NCI-H2196 treated with DMSO at 0.1 percent for 48 hours (cell line): ENCODE results near the gene BIRC7.
A peak's percentile ranks its signal among the peaks of the same experiment; 100 is the strongest.

ENCODE experiments used
- DNase-seq: peaks from one replicate; lab custom pipeline; 2025; ENCODE audit not compliant: unreplicated experiment; lab: John Stamatoyannopoulos, UW

Gene BIRC7

GRCh38 chr20:63262836-63263235, 27.1 kb downstream of the BIRC7 start:
- no peak for DNase-seq

- DNase-seq = no peak
Measured at GRCh38 chr20:63264000-63264399, 28.3 kb downstream of the BIRC7 start.

GRCh38 chr20:63264519-63264918, 28.8 kb downstream of the BIRC7 start:
- DNase-seq = no peak

GRCh38 chr20:63265891-63266515, 30.3 kb downstream of the BIRC7 start:
- no peak for DNase-seq

GRCh38 chr20:63267691-63268090, 32.0 kb downstream of the BIRC7 start:
- no peak for DNase-seq

GRCh38 chr20:63268256-63268655, 32.6 kb downstream of the BIRC7 start:
- no peak for DNase-seq

DNA sequence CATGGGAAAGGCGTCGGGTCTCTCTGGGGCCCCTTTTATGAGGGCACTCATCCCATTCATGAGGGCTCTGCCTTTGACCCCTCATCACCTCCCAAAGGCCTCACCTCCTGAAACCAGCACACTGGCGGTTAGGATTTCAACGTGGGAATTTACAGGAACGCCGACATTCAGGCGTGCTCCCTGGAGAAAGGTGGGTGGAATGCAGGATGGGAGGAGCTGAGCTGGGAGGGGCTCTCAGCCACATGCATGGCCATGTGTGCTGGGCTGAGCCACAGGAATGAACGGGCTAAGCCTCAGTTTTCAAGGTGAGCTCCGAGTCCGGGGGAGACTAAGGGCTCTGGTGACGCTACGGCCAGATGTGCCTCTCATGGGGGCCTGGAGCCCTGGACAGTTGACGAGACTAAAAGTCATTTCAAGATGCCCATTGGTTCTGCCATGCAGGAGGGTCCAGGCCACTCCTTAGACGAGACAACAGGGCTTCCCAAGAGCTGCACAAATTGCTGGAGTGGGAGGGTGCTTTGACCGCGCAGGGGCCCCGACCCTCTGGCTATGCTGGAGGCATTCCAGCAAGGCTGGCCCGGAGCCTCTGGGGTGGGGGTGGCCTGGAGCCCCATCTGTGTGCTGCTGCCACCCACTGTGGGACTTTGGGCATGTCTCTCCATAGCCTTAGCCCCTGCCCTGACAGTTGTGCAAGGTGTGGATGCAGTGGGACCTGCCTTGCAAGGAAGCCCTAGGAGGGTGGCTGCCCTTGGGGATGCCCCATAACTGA, 33.1 kb downstream of the BIRC7 start:
- no peak for DNase-seq

GRCh38 chr20:63269724-63270123, 34.0 kb downstream of the BIRC7 start:
- no peak for DNase-seq

GRCh38 chr20:63270606-63271325, 35.1 kb downstream of the BIRC7 start:
- no peak for DNase-seq

GRCh38 chr20:63272105-63273058, 36.7 kb downstream of the BIRC7 start, which contains the start of gene ARFGAP1:
ARFGAP1 (plus strand) TSS chr20:63272813; CDS start chr20:63275581, 2,768 bp downstream.
- DNase-seq = peak; percentile 79

DNA sequence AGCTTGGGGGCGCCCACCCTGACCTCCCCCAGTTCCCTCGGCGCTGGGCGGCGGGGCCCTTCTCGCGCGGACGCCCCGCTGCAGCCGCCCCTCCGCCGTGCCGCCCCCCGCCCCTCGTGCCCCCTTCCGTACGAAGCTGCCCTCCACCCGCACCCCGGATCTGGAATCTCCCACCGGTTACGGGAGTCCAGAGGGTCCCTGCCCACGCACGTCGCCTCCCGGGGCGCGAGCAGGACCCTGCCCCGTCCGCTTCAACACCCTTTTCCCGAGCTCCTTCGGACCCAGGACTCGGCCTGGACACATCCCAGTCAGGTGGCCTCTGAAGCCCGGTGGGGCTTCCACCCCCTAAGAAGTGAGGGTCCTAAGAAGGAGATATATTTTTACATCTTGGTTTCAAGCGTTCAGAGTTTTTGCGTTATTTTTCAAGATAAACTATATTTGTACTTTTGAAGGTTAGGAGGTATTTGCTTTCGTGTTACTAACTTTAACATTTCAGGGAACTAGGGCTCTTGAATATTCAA, 37.4 kb downstream of the BIRC7 start:
- no peak for DNase-seq

- no peak for DNase-seq
Measured at GRCh38 chr20:63273635-63274380, 38.1 kb downstream of the BIRC7 start.

DNA sequence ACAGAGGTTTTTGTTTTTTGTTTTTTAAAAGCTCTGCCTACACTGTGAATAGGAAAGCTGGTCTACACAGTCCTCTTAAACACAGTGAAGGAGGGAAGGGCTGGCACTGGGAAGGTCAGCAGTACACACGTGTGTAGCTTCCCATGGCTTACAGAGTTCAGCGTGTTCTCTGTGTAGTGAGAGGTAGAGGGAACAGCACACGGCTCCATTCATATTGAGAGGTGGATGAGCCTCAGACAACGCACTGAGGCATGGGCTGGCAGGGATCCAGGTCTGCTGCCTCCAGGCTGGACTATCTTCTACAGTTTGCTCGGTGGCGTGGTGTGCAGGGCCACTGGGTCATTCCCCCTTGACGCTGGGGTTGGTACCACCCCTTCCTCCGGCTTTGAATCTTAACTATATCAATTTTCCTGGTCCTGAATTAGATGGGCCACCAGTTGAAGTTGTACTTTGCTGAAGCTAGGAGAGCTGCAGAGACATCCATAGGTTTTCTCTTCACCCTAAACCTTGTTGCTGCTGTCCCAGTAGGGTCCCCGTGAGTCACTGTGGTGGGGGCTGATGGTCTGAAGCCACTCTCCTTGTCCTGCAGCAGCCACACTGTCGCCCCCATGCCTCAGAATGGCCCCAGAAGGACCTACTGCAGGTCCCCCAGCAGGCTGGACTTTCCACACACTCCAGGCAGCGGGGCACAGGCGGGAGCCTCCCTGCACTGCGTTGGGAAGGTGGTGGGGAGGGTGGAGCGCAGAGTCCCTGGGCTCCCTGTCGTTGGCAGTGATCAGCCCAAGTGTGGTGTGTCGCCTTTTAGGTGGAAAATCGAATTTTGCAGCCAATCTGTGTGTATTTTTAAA, 38.9 kb downstream of the BIRC7 start:
- DNase-seq = no peak

- DNase-seq = no peak
Measured at GRCh38 chr20:63275825-63276224, 40.1 kb downstream of the BIRC7 start.

DNA sequence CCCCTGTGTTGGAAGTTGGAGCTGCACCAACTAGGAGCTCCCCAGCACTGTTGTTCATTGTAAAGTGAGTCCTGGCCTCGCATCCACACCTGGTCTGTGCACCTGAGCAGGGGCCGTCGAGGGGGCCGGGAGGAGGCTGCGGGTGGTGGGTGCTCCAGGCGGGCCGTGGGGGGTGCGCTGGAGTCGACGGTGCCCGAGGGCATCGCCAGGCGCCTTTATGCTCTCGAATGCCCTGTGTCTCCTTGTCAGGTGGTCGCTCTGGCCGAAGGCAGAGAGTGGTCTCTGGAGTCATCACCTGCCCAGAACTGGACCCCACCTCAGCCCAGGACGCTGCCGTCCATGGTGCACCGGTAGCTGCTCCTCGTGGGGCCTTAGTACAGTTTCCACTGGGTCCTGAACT, 41.3 kb downstream of the BIRC7 start:
- no peak for DNase-seq

DNA sequence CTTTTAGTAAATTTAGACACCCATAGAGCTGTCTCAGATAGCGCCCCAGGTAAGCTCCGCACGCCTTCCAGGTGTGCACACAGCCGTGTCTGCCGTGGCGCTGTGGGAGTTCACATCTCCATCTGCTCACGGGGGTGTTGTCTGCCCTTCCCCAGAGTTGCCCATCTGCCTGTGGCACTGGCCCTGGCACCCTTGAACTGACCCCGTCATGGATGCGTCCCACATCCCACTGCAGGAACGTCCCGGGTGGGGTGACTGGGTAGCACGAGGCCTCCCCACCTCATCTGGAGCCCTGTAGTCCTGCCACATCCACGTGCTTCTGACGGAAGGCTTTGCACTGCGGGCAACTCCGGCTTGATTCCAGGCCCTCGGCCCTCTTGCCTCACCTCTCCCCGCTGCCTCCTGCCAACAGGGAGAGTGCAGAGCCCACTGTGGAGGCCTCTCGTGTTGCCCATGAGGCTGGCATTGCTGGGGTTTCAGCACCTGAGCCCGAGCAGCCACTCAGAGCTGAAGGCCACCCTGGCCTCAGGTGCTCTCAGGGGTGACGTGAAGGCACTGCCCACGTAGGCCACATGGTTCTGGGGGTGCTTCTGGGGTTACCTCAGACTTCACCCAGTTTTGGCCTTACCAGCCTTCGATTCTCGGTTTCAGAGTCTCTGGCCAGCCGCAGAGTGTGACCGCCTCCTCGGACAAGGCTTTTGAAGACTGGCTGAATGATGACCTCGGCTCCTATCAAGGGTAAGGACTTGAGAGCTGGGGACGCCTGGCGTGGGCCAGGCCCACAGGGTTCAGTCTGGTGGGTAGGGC, 42.0 kb downstream of the BIRC7 start:
- no peak for DNase-seq

DNA sequence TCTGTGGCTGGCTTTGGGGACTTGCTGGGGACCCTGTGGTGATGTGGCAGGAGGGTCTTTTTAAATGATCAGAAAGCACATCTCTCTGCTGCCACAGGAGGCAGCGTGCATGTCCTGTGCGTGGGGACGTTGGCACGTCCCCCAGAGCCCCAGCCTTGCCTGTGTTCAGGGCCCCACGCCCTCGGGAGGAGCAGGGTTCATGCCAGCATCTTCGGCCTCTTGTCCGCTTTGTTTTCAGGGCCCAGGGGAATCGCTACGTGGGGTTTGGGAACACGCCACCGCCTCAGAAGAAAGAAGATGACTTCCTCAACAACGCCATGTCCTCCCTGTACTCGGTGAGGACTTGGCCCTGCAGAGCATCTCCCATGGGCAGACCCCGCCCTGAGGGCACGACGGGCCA, 43.0 kb downstream of the BIRC7 start:
- no peak for DNase-seq

GRCh38 chr20:63279931-63280330, 44.2 kb downstream of the BIRC7 start:
- DNase-seq = no peak
